ENCODE data around the gene OR6B1. TPM values are rescaled to one million over a fixed set of nuclear protein-coding genes. Genes with fewer than 3 reads are reported as not detected.

Gene OR6B1
- total RNA-seq, 1 donor from 2014 or later: not detected

Other genes starting within 250 kb of the OR6B1 start
- 0.25 TPM for gene CTAGE6, start 242.6 kb upstream of the OR6B1 start, total RNA-seq
- 131 TPM for gene TCAF1, start 98.1 kb upstream of the OR6B1 start, total RNA-seq
- gene OR2F2, start 65.1 kb upstream of the OR6B1 start, total RNA-seq: not detected
- under 0.01 TPM for gene OR2F1, start 45.5 kb upstream of the OR6B1 start, total RNA-seq
- not detected for gene OR2A5, start 48.6 kb downstream of the OR6B1 start, total RNA-seq
- gene OR2A25, start 69.5 kb downstream of the OR6B1 start, total RNA-seq: not detected
- not detected for gene OR2A12, start 86.0 kb downstream of the OR6B1 start, total RNA-seq
- gene OR2A2, start 109.3 kb downstream of the OR6B1 start, total RNA-seq: not detected
- not detected for gene OR2A14, start 122.9 kb downstream of the OR6B1 start, total RNA-seq
- 0.25 TPM for gene CTAGE4, start 183.1 kb downstream of the OR6B1 start, total RNA-seq
- gene ARHGEF35, start 195.5 kb downstream of the OR6B1 start, total RNA-seq: 0.49 TPM
- gene OR2A42, start 239.3 kb downstream of the OR6B1 start, total RNA-seq: not detected